ENCODE measurements around the gene KASH5. TPM values are rescaled to one million over a fixed set of nuclear protein-coding genes. Genes with fewer than 3 reads are reported as not detected.
"Not testable (repeated sequence)": the region's sequence is repeated elsewhere in the genome, so short reads cannot be mapped to it uniquely, and the experiment has no call there.

The KASH5 gene
- total RNA-seq, 1 experiment from 2014 or later = not detected

- DNase-seq (ENCODE audit: low spot score) = no peak
Measured at GRCh38 chr19:49362048-49362928, 25.8 kb upstream of the KASH5 start, which contains the start of gene TEAD2. TEAD2 (minus strand) TSS chr19:49362416; CDS start chr19:49360075, 2,341 bp downstream.

- DNase-seq (ENCODE audit: low spot score) = no peak
Measured at GRCh38 chr19:49362929-49363267, 25.2 kb upstream of the KASH5 start.

GRCh38 chr19:49363268-49364082, 24.6 kb upstream of the KASH5 start, which contains the start of gene DKKL1:
DKKL1 (plus strand) TSS chr19:49363877; CDS start chr19:49363999, 122 bp downstream.
- DNase-seq (ENCODE audit: low spot score) = peak; percentile 94

GRCh38 chr19:49364083-49364737, 23.8 kb upstream of the KASH5 start:
- DNase-seq (ENCODE audit: low spot score) = no peak

GRCh38 chr19:49366110-49366509, 21.9 kb upstream of the KASH5 start:
- DNase-seq (ENCODE audit: low spot score) = no peak

- DNase-seq (ENCODE audit: low spot score) = no peak
Measured at GRCh38 chr19:49368711-49369358, 19.2 kb upstream of the KASH5 start.

- DNase-seq (ENCODE audit: low spot score) = no peak
Measured at GRCh38 chr19:49371184-49371583, 16.9 kb upstream of the KASH5 start.

GRCh38 chr19:49373174-49373573, 14.9 kb upstream of the KASH5 start:
- DNase-seq (ENCODE audit: low spot score) = not testable (repeated sequence)

- DNase-seq (ENCODE audit: low spot score) = no peak
Measured at GRCh38 chr19:49374665-49375434, 13.2 kb upstream of the KASH5 start.

- no peak for DNase-seq (ENCODE audit: low spot score)
Measured at GRCh38 chr19:49378512-49378911, 9.5 kb upstream of the KASH5 start.

- DNase-seq (ENCODE audit: low spot score) = no peak
Measured at GRCh38 chr19:49380391-49380790, 7.7 kb upstream of the KASH5 start.

GRCh38 chr19:49382639-49383038, 5.4 kb upstream of the KASH5 start:
- DNase-seq (ENCODE audit: low spot score) = no peak

GRCh38 chr19:49383599-49383998, 4.5 kb upstream of the KASH5 start:
- DNase-seq (ENCODE audit: low spot score) = no peak

GRCh38 chr19:49389406-49389805, 1.4 kb downstream of the KASH5 start:
- no peak for DNase-seq (ENCODE audit: low spot score)

- DNase-seq (ENCODE audit: low spot score) = no peak
Measured at GRCh38 chr19:49390131-49390928, 2.3 kb downstream of the KASH5 start.

GRCh38 chr19:49390929-49391359, 2.9 kb downstream of the KASH5 start:
- no peak for DNase-seq (ENCODE audit: low spot score)

GRCh38 chr19:49391581-49392399, 3.7 kb downstream of the KASH5 start:
- peak; percentile 78 for DNase-seq (ENCODE audit: low spot score)

- no peak for DNase-seq (ENCODE audit: low spot score)
Measured at GRCh38 chr19:49393881-49394280, 5.8 kb downstream of the KASH5 start.
